Measurements from ENCODE around the gene SSBP4.

DNA sequence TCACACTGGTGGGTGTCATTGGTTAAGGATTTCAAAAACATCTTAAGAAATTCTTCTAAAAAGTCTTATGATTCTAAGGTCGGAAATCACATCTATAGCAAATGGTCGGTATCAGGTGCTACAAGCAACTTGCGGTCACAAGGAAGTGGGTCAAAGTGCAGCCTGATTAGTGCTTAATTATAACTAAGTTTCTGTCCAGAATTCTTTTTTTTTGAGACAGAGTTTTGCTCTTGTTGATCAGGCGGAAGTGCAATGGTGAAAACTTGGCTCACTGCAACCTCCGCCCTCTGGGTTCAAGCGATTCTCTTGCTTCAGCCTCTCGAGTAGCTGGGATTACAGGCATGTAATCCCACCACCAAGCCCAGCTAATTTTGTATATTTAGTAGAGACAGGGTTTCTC lies 34.4 kb upstream of the SSBP4 start:
- TF ChIP-seq, protein P1, sequence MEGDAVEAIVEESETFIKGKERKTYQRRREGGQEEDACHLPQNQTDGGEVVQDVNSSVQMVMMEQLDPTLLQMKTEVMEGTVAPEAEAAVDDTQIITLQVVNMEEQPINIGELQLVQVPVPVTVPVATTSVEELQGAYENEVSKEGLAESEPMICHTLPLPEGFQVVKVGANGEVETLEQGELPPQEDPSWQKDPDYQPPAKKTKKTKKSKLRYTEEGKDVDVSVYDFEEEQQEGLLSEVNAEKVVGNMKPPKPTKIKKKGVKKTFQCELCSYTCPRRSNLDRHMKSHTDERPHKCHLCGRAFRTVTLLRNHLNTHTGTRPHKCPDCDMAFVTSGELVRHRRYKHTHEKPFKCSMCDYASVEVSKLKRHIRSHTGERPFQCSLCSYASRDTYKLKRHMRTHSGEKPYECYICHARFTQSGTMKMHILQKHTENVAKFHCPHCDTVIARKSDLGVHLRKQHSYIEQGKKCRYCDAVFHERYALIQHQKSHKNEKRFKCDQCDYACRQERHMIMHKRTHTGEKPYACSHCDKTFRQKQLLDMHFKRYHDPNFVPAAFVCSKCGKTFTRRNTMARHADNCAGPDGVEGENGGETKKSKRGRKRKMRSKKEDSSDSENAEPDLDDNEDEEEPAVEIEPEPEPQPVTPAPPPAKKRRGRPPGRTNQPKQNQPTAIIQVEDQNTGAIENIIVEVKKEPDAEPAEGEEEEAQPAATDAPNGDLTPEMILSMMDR (IDR thresholded peaks at IDR 0.05): no peak
- TF ChIP-seq EZH2 (IDR thresholded peaks at IDR 0.05; ENCODE audit: borderline replicate concordance, insufficient read depth, low read depth, low read length, poor library complexity, severe bottlenecking): no peak
